Stimulated activated CD8-positive, alpha-beta memory T cell treated with anti-CD3 and anti-CD28 coated beads, Interleukin-12 subunit alpha, Interleukin-12 subunit beta, amount 100 ng/mL, for 24 hours (primary cell): ENCODE results near the gene LTV1.

Experiments
- DNase-seq: peaks from one replicate; pipeline ENCODE4 v3.0.0-alpha.2; 2020; ENCODE audit errors: extremely low read depth

Gene LTV1

GRCh38 chr6:143885116-143885515, 42.0 kb downstream of the LTV1 start:
- DNase-seq: no peak

- no peak for DNase-seq
Observed at GRCh38 chr6:143894655-143895054, 51.5 kb downstream of the LTV1 start.

GRCh38 chr6:143896126-143896860, 53.2 kb downstream of the LTV1 start:
- DNase-seq: no peak

- DNase-seq: no peak
Observed at GRCh38 chr6:143900358-143900757, 57.2 kb downstream of the LTV1 start.

- DNase-seq: no peak
Observed at GRCh38 chr6:143901885-143902750, 59.0 kb downstream of the LTV1 start.

- no peak for DNase-seq
Observed at GRCh38 chr6:143902827-143903226, 59.7 kb downstream of the LTV1 start.

GRCh38 chr6:143911028-143911427, 67.9 kb downstream of the LTV1 start:
- no peak for DNase-seq

- no peak for DNase-seq
Observed at GRCh38 chr6:143912671-143913070, 69.5 kb downstream of the LTV1 start.
